Measurements from ENCODE around the gene IMMP2L.

IMMP2L gene

GRCh38 chr7:111138193-111138569 is 424.1 kb downstream of the IMMP2L start:
- Histone ChIP-seq H3K27me3 (ENCODE audit: insufficient read depth, low read length, poor library complexity, severe bottlenecking) (no peaks in the 10 kb centered on the region), H3K9me3 (ENCODE audit: insufficient read depth, low read depth, low read length) (no peaks in the 10 kb centered on the region), H3F3A (ENCODE audit: low read depth) (0 out of 2 replicates have a peak, but pooled peaks cover 5% of the 10 kb centered on the region), H3K9me2 (replicated peaks; ENCODE audit: low read depth, low read length) (no peaks in the 10 kb centered on the region), H3K79me2 (ENCODE audit: insufficient read depth, low read length) (no peaks in the 10 kb centered on the region), H3K4me3 (ENCODE audit: low read length, poor library complexity, severe bottlenecking) (peak overlapping the region; percentile 57), H3K4me1 (ENCODE audit: insufficient read depth, low read length, poor library complexity, severe bottlenecking) (peaks cover 37% of the 10 kb centered on the region), H3K36me3 (ENCODE audit: insufficient read depth, low read length) (no peaks in the 10 kb centered on the region), H4K20me1 (ENCODE audit: insufficient read depth, low read length, poor library complexity, severe bottlenecking) (no peaks in the 10 kb centered on the region), H3K9ac (ENCODE audit: low read depth, low read length, poor library complexity, severe bottlenecking) (no peak overlapping the region), H2AFZ (ENCODE audit: low read length) (no peak overlapping the region), H3K4me2 (ENCODE audit: low read depth, low read length, poor library complexity, severe bottlenecking) (peak overlapping the region; percentile 69)
- TF ChIP-seq, protein P1, sequence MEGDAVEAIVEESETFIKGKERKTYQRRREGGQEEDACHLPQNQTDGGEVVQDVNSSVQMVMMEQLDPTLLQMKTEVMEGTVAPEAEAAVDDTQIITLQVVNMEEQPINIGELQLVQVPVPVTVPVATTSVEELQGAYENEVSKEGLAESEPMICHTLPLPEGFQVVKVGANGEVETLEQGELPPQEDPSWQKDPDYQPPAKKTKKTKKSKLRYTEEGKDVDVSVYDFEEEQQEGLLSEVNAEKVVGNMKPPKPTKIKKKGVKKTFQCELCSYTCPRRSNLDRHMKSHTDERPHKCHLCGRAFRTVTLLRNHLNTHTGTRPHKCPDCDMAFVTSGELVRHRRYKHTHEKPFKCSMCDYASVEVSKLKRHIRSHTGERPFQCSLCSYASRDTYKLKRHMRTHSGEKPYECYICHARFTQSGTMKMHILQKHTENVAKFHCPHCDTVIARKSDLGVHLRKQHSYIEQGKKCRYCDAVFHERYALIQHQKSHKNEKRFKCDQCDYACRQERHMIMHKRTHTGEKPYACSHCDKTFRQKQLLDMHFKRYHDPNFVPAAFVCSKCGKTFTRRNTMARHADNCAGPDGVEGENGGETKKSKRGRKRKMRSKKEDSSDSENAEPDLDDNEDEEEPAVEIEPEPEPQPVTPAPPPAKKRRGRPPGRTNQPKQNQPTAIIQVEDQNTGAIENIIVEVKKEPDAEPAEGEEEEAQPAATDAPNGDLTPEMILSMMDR (conservative IDR thresholded peaks at IDR 0.05; ENCODE audit: low read length): no peak
- TF ChIP-seq EZH2phosphoT487 (IDR thresholded peaks at IDR 0.05; ENCODE audit: borderline replicate concordance): no peak

DNA sequence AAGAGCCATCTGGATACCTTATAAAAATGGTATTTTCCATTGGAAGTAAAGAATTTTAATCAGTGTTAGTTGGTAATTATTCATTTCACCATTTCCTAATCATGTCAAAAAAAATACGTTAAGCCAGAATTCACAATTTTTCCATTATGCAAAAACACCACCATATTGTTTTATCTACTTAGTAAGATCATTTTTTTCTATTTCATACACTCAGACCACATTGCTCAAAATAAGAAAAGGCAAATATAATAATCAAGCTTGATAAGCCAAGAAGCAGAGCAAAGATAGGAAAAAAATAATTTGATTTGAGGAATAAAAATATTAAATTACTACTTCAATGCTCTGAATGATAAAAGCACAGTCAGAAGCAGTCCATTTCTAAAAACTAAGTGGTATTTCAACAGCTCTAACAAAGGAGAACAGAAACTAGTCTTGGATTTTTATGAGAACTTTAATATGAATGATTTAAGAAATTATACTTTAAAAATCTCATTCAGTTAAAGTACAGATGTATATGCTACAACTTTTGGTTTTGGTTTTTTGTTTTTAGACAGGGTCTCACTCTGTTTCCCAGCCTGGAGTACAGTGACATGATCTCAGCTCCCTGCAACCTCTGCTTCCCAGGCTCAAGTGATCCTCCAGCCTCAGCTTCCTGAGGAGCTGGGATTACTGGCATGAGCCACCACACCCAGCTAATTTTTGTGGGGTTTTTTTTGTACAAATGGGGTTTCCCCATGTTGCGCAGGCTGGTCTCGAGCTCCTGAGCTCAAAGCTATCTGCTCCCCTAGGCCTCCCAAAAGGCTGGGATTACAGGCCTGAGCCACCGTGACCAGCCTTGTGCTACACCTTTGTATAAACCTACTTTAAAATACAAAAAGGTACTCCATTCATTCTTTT is 424.7 kb downstream of the IMMP2L start:
- Histone ChIP-seq H3K4me3 (ENCODE audit: low read length, poor library complexity, severe bottlenecking) (peak overlapping the region; percentile 57), H3K4me2 (ENCODE audit: low read depth, low read length, poor library complexity, severe bottlenecking) (peak overlapping the region; percentile 69), H3F3A (ENCODE audit: low read depth) (0 out of 2 replicates have a peak, but pooled peaks cover 5% of the 10 kb centered on the region), H3K9ac (ENCODE audit: low read depth, low read length, poor library complexity, severe bottlenecking) (peak overlapping the region; percentile 10), H4K20me1 (ENCODE audit: insufficient read depth, low read length, poor library complexity, severe bottlenecking) (no peaks in the 10 kb centered on the region), H3K79me2 (ENCODE audit: insufficient read depth, low read length) (no peaks in the 10 kb centered on the region), H3K36me3 (ENCODE audit: insufficient read depth, low read length) (no peaks in the 10 kb centered on the region), H3K27me3 (ENCODE audit: insufficient read depth, low read length, poor library complexity, severe bottlenecking) (no peaks in the 10 kb centered on the region), H3K4me1 (ENCODE audit: insufficient read depth, low read length, poor library complexity, severe bottlenecking) (peaks cover 37% of the 10 kb centered on the region), H3K9me3 (ENCODE audit: insufficient read depth, low read depth, low read length) (no peaks in the 10 kb centered on the region), H2AFZ (ENCODE audit: low read length) (no peak overlapping the region), H3K9me2 (replicated peaks; ENCODE audit: low read depth, low read length) (no peaks in the 10 kb centered on the region)
- TF ChIP-seq, protein P1 (conservative IDR thresholded peaks at IDR 0.05; ENCODE audit: low read length): no peak
- TF ChIP-seq EZH2phosphoT487 (IDR thresholded peaks at IDR 0.05; ENCODE audit: borderline replicate concordance): no peak

DNA sequence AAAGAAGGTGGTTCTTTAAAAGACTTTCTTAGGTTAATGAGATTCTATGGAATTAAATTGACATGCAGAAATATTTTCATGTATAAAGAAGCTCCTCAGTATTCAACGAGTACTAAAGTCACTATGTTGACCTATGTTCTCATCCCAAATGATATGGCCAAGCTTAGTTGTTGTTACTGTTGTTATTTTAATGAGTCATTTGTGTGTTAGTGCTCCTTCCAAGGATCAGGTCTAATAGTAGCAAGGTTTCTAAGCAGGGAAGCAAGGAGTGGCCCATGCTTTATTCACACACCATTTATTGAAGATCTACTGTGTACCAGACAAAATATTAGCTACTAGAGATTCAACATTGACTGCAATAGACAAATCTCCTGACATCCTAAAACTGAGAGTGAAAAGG is 429.5 kb downstream of the IMMP2L start:
- H4K20me1 ChIP-seq (ENCODE audit: insufficient read depth, low read length, poor library complexity, severe bottlenecking): no peaks in the 10 kb centered on the region
- peaks cover 10% of the 10 kb centered on the region for H3K4me1 ChIP-seq (ENCODE audit: insufficient read depth, low read length, poor library complexity, severe bottlenecking)
- no peak overlapping the region for H2AFZ ChIP-seq (ENCODE audit: low read length)
- no peaks in the 10 kb centered on the region for H3K27me3 ChIP-seq (ENCODE audit: insufficient read depth, low read length, poor library complexity, severe bottlenecking)
- H3F3A ChIP-seq (ENCODE audit: low read depth): 0 out of 2 replicates have a peak, but pooled peaks cover 3% of the 10 kb centered on the region
- no peak overlapping the region for H3K4me3 ChIP-seq (ENCODE audit: low read length, poor library complexity, severe bottlenecking)
- no peaks in the 10 kb centered on the region for H3K79me2 ChIP-seq (ENCODE audit: insufficient read depth, low read length)
- H3K9me3 ChIP-seq (ENCODE audit: insufficient read depth, low read depth, low read length): no peaks in the 10 kb centered on the region
- no peaks in the 10 kb centered on the region for H3K9me2 ChIP-seq (replicated peaks; ENCODE audit: low read depth, low read length)
- no peak overlapping the region for H3K9ac ChIP-seq (ENCODE audit: low read depth, low read length, poor library complexity, severe bottlenecking)
- no peaks in the 10 kb centered on the region for H3K36me3 ChIP-seq (ENCODE audit: insufficient read depth, low read length)
- no peak overlapping the region for H3K4me2 ChIP-seq (ENCODE audit: low read depth, low read length, poor library complexity, severe bottlenecking)
- TF ChIP-seq EZH2phosphoT487 (IDR thresholded peaks at IDR 0.05; ENCODE audit: borderline replicate concordance): no peak
- TF ChIP-seq, protein P1 (conservative IDR thresholded peaks at IDR 0.05; ENCODE audit: low read length): no peak

Measured in Loucy (cell line).